Astrocyte of the spinal cord (primary cell): ENCODE results near the gene COG4.

Experiments used
- DNase-seq: peaks from one replicate; pipeline ENCODE4 v3.0.0; 2011; ENCODE audit warnings: low read depth, low spot score
- H3K4me3 ChIP-seq: 2 replicates; pipeline ENCODE4 v1.5.1; 2011; ENCODE audit warnings: low read depth, mild to moderate bottlenecking, low read length, moderate library complexity
- CTCF ChIP-seq: IDR thresholded peaks from 2 replicates; pipeline ENCODE4 v1.5.1; 2012; ENCODE audit warnings: low read depth, mild to moderate bottlenecking, low read length, inconsistent platforms
- in situ Hi-C: cut with HindIII; loops from 2 replicates; pipeline ENCODE4 v1.10.0; 2017; ENCODE audit warnings: low sequenced_read_pairs

Gene COG4

GRCh38 chr16:70465999-70466804 is 57.2 kb downstream of the COG4 start:
- in situ Hi-C loops: no loop called here
- TF ChIP-seq CTCF: no peak
- DNase-seq: no peak
- H3K4me3 ChIP-seq: no peak overlapping the region

- DNase-seq: no peak
- H3K4me3 ChIP-seq: no peak overlapping the region
- TF ChIP-seq CTCF: no peak
- in situ Hi-C loops: no loop called here
Measured at GRCh38 chr16:70463235-70463634, 60.1 kb downstream of the COG4 start.

- no peak for TF ChIP-seq CTCF
- DNase-seq: no peak
- H3K4me3 ChIP-seq: no peak overlapping the region
- in situ Hi-C loops: no loop called here
Measured at GRCh38 chr16:70460737-70461261, 62.6 kb downstream of the COG4 start.

DNA sequence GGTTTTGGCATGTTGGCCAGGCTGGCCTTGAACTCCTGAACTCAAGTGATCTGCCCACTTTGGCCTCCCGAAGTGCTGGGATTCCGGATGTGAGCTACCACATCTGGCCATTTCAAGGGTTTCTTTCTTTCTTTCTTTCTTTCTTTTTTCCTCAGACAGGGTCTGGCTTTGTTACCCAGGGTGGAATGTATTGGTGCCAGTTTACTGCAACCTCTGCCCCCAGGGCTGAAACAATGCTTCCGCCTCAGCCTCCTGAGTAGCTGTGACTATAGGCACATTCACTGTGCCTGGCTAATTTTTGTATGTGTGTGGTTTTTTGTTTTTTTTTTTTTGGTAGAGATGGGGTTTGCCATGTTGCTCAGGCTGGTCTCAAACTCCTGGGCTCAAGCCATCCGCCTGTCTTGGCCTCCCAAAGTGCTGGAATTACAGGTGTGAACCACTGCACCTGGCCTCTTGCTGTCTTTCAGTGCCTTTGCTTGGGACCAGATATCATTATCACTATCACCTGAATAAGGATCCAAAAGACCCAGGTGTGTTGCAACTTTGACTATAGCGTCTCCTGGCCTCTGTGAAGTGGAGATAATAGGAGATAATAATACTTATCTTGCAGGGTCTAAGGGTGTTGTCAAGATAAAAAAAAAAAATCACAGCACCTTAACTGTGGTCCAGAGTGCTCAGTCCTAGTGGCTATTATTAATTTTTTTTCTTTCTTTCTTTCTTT is 65.7 kb downstream of the COG4 start:
- in situ Hi-C loops: no loop called here
- no peak for TF ChIP-seq CTCF
- no peak for DNase-seq
- no peak overlapping the region for H3K4me3 ChIP-seq

DNA sequence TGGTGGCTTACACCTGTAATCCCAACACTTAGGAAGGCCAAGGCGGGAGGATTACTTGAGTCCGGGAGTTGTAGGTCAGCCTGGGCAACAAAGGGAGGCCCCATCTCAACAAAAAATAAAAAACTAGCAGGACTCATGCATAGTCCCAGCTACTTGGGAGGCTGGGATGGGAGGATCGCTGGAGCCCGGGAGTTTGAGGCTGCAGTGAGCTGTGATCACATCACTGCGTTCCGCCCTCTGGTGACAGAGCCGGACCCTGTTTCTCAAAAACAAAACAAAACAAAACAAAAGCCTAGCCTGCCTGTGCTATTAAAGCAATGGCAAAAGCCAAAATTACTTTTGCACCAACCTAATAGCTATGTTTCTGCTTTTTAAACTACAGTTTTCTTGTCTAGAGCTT is 67.4 kb downstream of the COG4 start:
- in situ Hi-C loops: no loop called here
- H3K4me3 ChIP-seq: no peak overlapping the region
- DNase-seq: no peak

More for the DNA sequence above, 67.4 kb downstream of the COG4 start:
- no peak for TF ChIP-seq CTCF
